Melanocyte of skin (primary cell): ENCODE data around the gene PRR18. TPM values are rescaled to one million over a fixed set of nuclear protein-coding genes. Genes with fewer than 3 reads are reported as not detected.

Source experiments
- total RNA-seq, 2 donors: library from RNA; depleted of rRNA; stranded (reverse); fragments of >200 nt; gene quantifications; 2 replicates each; pipeline ENCODE4 v1.2.3, GENCODE V29; 2012

The PRR18 gene
- not detected for total RNA-seq

GRCh38 chr6:166308033-166308768 is at the start of gene PRR18:
PRR18 (minus strand) TSS chr6:166308392; CDS start chr6:166308142, 250 bp downstream.

GRCh38 chr6:166342349-166343149 is 34.4 kb upstream of the PRR18 start, which contains the start of gene SFT2D1:
SFT2D1 (minus strand) TSS chr6:166342545; CDS start chr6:166342481, 64 bp downstream.

Other genes with a start within 250 kb of the PRR18 start
- gene TBXT, start 140.5 kb downstream of the PRR18 start, total RNA-seq = not detected
- 10 to 100 TPM; 25.5 to 57.6 TPM for gene SFT2D1, start 34.2 kb upstream of the PRR18 start, total RNA-seq
- gene MPC1, start 74.5 kb upstream of the PRR18 start, total RNA-seq = 10 to 100 TPM; 22.6 to 29.6 TPM